Stimulated activated CD4-positive, alpha-beta T cell treated with anti-CD3 and anti-CD28 coated beads, Interleukin-15, amount 100 ng/mL, for 48 hours (primary cell): ENCODE data around the gene HDAC1.

Source experiments
- DNase-seq, 2 donors: peaks; one replicate each; pipeline ENCODE4 v3.0.0-alpha.2; 2020; ENCODE audit warnings: low read depth in 2 of 2

HDAC1 gene

DNA sequence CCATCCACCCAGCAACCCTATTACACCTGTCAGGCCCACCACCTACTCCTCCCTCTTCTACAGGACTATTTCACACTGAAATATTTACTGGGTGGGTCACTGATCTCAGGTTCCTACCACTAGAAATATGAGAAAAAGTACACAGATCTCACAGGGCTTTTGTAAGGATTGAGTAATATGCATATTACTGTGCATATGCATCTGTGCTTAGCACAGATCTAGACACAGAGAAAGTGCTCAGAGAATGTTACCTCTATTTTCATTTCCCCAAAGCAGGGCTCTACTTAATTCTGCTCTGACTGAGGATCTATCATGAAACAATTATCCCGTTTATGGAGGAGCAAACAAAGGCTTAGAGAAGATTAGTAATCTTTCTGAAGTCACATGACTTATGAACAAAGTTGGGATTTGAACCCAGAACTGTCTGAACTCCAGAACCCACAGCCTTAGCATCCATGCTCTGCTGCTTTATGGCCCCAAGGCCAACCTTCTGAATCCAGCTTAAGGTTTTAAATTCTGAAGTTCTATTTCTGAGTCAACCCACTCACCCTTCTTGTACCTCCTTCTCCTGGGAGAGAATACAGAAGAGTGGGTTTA, 82.2 kb downstream of the HDAC1 start:
- DNase-seq, result no peak

DNA sequence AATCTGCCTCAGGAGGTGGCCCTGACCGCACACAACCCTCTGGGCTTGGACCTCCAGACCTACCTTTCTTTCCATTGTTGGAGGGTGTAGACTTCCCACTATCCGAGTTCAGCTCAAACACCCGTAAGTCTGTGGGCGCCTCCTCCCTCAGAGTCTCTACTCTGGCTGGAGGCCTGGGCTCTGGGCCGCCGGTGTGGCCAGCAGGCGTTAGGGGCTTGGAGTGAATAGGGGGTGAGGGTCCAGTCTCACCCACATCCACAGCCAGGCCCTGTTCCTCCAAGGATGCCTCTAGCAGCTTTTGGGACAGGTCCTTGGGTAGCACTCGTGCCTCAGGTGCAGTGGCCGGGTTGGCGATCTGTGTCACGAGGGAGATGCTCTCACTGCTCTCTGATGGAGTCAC, 84.3 kb downstream of the HDAC1 start:
- DNase-seq, result no peak

DNA sequence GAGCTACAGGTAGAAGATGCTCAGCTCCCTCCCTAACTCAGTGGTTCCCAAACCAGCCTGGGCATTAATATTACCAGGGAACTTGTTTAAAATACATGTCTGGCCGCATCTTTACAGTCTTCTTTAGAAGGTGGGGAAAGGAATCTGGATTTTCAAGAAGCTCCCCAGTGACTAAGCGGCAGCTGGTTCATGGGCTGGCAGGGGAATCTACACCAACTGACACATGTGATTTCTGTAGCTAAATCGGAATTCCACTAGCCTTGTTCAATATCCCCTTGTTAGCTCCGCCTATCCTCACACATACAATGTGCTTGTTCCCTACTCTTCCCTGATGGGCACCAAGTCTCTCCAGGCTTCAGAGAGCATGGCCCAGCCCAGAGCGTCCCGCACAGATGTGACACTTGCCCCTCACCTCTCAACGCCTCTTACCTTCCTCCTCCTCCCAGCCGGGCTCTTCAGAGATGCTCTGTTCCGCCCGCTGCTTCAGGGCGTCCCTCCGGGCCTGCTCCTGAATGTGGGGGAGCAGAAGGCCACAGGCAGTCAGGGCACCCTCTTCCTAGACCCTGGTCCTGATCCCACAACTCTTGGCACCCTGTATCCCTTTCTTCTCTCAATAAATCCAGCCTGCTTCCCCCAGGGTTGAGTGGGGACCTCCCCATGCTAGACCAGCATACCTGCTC, 85.8 kb downstream of the HDAC1 start:
- DNase-seq, result no peak

DNA sequence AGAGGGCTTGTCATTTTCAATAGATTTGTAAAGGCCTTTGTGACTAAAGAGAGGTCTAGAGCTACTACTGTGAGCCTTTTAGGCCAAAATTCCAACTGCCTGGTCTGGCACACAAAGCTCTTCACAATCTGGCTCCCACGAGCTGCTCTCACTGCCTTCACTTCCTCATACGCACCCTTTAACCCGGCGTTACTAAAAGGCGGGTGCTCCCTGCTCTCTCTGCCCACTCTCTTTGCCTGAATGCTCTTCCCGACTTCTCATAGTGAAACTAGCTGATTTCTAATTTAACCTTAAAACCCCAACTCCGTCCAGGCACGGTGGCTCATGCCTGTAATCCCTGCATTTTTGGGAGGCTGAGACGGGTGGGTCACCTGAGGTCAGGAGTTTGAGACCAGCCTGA, 88.2 kb downstream of the HDAC1 start:
- DNase-seq, result no peak
